SIG-M5 treated with dmso at 0.1 percent for 504 hours (cell line): Measurements from ENCODE around the gene ISL1.

Experiments used
- DNase-seq: peaks from one replicate; lab custom pipeline; 2025; ENCODE audit not compliant: unreplicated experiment; lab: John Stamatoyannopoulos, UW

Gene ISL1

DNA sequence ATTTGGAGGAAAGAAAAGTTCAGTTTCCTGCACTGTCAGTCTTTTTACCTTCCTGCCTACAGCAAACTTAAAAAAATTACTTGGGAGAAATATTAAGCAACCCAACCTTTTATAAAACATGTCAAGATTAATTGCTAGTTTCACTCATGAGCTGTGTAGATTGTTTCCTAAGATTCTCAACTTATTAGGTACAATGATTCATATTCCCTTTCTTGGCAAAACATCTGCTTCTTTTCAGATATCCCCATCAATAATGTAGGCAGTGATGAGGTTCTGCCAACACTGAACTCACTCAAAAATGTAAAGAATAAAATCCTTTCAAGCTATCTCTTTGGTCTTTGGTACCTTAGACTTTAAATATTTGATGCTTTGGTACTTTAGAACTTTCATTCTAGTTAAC, 56.0 kb downstream of the ISL1 start:
- no peak for DNase-seq
